ENCODE results near the gene JOSD1.

The JOSD1 gene

GRCh38 chr22:38700789-38701628, at the start of gene JOSD1:
Gene JOSD1 (minus strand): TSS chr22:38700943. CDS start chr22:38699987, 956 bp downstream.
- DNase-seq (ENCODE audit: low read depth in 2 of 2, low spot score in 1 of 2), result peak; percentile 94 to 96

- no peak for DNase-seq (ENCODE audit: low read depth in 2 of 2, low spot score in 1 of 2)
Observed at GRCh38 chr22:38750104-38750503, 49.4 kb upstream of the JOSD1 start.

- DNase-seq (ENCODE audit: low read depth in 2 of 2, low spot score in 1 of 2), result no peak
Observed at GRCh38 chr22:38748487-38749136, 47.9 kb upstream of the JOSD1 start.

- DNase-seq (ENCODE audit: low read depth in 2 of 2, low spot score in 1 of 2), result no peak
Observed at GRCh38 chr22:38745676-38746460, 45.1 kb upstream of the JOSD1 start.

- DNase-seq (ENCODE audit: low read depth in 2 of 2, low spot score in 1 of 2), result no peak
Observed at GRCh38 chr22:38744981-38745380, 44.2 kb upstream of the JOSD1 start.

- no peak for DNase-seq (ENCODE audit: low read depth in 2 of 2, low spot score in 1 of 2)
Observed at GRCh38 chr22:38742176-38742942, 41.6 kb upstream of the JOSD1 start.

GRCh38 chr22:38741576-38741975, 40.8 kb upstream of the JOSD1 start:
- DNase-seq (ENCODE audit: low read depth in 2 of 2, low spot score in 1 of 2), result no peak

GRCh38 chr22:38741166-38741565, 40.4 kb upstream of the JOSD1 start:
- DNase-seq (ENCODE audit: low read depth in 2 of 2, low spot score in 1 of 2), result no peak

- DNase-seq (ENCODE audit: low read depth in 2 of 2, low spot score in 1 of 2), result no peak
Observed at GRCh38 chr22:38740754-38741153, 40.0 kb upstream of the JOSD1 start.

GRCh38 chr22:38740116-38740723, 39.5 kb upstream of the JOSD1 start:
- DNase-seq (ENCODE audit: low read depth in 2 of 2, low spot score in 1 of 2), result no peak

- DNase-seq (ENCODE audit: low read depth in 2 of 2, low spot score in 1 of 2), result no peak
Observed at GRCh38 chr22:38739300-38740055, 38.7 kb upstream of the JOSD1 start.

GRCh38 chr22:38738475-38739070, 37.8 kb upstream of the JOSD1 start:
- no peak for DNase-seq (ENCODE audit: low read depth in 2 of 2, low spot score in 1 of 2)

GRCh38 chr22:38737302-38738060, 36.7 kb upstream of the JOSD1 start:
- DNase-seq (ENCODE audit: low read depth in 2 of 2, low spot score in 1 of 2), result no peak

GRCh38 chr22:38736257-38736570, 35.5 kb upstream of the JOSD1 start:
- no peak for DNase-seq (ENCODE audit: low read depth in 2 of 2, low spot score in 1 of 2)

GRCh38 chr22:38735465-38736256, 34.9 kb upstream of the JOSD1 start:
- no peak for DNase-seq (ENCODE audit: low read depth in 2 of 2, low spot score in 1 of 2)

GRCh38 chr22:38735126-38735464, 34.4 kb upstream of the JOSD1 start:
- no peak for DNase-seq (ENCODE audit: low read depth in 2 of 2, low spot score in 1 of 2)

- DNase-seq (ENCODE audit: low read depth in 2 of 2, low spot score in 1 of 2), result no peak
Observed at GRCh38 chr22:38734421-38735100, 33.8 kb upstream of the JOSD1 start.
